HG02943 (cell line): Measurements from ENCODE around the gene TARS2.

Experiments used
- ATAC-seq: cut with Tn5 transposase; IDR thresholded peaks from one replicate; pipeline ENCODE4 v1.9.1; 2021; ENCODE audit warnings: mild to moderate bottlenecking, low read depth, moderate library complexity; ENCODE audit not compliant: unreplicated experiment

The TARS2 gene

GRCh38 chr1:150486966-150487762, at the start of gene TARS2:
TARS2 (plus strand) TSS chr1:150487419; CDS start chr1:150487451, 32 bp downstream.
- ATAC-seq: peak; percentile 99

- ATAC-seq: no peak
Measured at GRCh38 chr1:150441121-150441520, 46.1 kb upstream of the TARS2 start.

GRCh38 chr1:150444232-150444631, 43.0 kb upstream of the TARS2 start:
- no peak for ATAC-seq

- no peak for ATAC-seq
Measured at GRCh38 chr1:150456146-150456647, 31.0 kb upstream of the TARS2 start.

- no peak for ATAC-seq
Measured at GRCh38 chr1:150464422-150464826, 22.8 kb upstream of the TARS2 start.

- no peak for ATAC-seq
Measured at GRCh38 chr1:150466964-150467363, 20.3 kb upstream of the TARS2 start.

GRCh38 chr1:150469291-150469690, 17.9 kb upstream of the TARS2 start:
- ATAC-seq: no peak

- no peak for ATAC-seq
Measured at GRCh38 chr1:150472601-150473200, 14.5 kb upstream of the TARS2 start.

GRCh38 chr1:150473659-150474058, 13.6 kb upstream of the TARS2 start:
- ATAC-seq: no peak

GRCh38 chr1:150474869-150475268, 12.3 kb upstream of the TARS2 start:
- ATAC-seq: no peak

- no peak for ATAC-seq
Measured at GRCh38 chr1:150476754-150477153, 10.5 kb upstream of the TARS2 start.

GRCh38 chr1:150477320-150477719, 9.9 kb upstream of the TARS2 start:
- ATAC-seq: no peak

GRCh38 chr1:150477733-150478132, 9.5 kb upstream of the TARS2 start:
- no peak for ATAC-seq

GRCh38 chr1:150479370-150479769, 7.8 kb upstream of the TARS2 start:
- no peak for ATAC-seq

GRCh38 chr1:150479927-150480352, 7.3 kb upstream of the TARS2 start:
- ATAC-seq: no peak

GRCh38 chr1:150484431-150484830, 2.8 kb upstream of the TARS2 start:
- ATAC-seq: no peak

- no peak for ATAC-seq
Measured at GRCh38 chr1:150484861-150485260, 2.4 kb upstream of the TARS2 start.

- no peak for ATAC-seq
Measured at GRCh38 chr1:150487763-150488115, 520 bp downstream of the TARS2 start.

- no peak for ATAC-seq
Measured at GRCh38 chr1:150493175-150493574, 6.0 kb downstream of the TARS2 start.

GRCh38 chr1:150498342-150498741, 11.1 kb downstream of the TARS2 start:
- ATAC-seq: no peak

GRCh38 chr1:150505431-150505830, 18.2 kb downstream of the TARS2 start:
- no peak for ATAC-seq
